Activated CD4-positive, CD25-positive, alpha-beta regulatory T cell treated with anti-CD3 and anti-CD28 coated beads, Interleukin-2, amount 50 U/mL, for 24 hours (primary cell): ENCODE measurements around the gene ADCY5.

ENCODE experiments used
- ATAC-seq, 2 donors: fragments of 150-1000 bp; cut with Tn5 transposase; one replicate each; pipeline ENCODE4 v1.10.0; 2021; ENCODE audit warnings: mild to moderate bottlenecking in 1 of 2, moderate library complexity in 1 of 2

The ADCY5 gene

DNA sequence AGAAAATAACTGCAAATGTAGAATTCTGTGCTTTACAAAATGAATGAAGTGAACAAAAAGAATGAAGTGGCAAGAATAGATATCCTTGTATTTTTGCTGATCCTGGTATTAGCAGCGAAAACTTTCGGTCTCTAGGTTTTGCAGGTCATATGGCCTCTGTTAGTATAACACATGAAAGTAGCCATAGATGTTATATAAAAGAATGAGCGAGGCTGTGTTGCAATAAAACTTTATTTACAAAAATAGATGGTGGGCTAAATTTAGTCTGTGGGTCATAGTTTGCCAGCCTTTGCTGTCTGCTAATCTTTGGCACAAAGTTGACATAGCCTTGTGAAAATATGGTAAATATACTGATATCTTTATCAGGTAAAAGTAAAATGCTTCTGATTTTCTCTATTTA lies 212.0 kb downstream of the ADCY5 start:
- ATAC-seq, result no peak
